H1 (cell line): ENCODE data around the gene PPP1R13B. TPM values are rescaled to one million over a fixed set of nuclear protein-coding genes. Genes with fewer than 3 reads are reported as not detected.
A peak's percentile ranks its signal among the peaks of the same experiment; 100 is the strongest.

Experiments used
- CBX8 ChIP-seq: fragments of 300-800, 300-1000 bp; sonication (generic); IDR thresholded peaks from 2 replicates; pipeline ENCODE4 v1.7.1; 2016; ENCODE audit warnings: low read depth, low read length, borderline replicate concordance
- CEBPB ChIP-seq: IDR thresholded peaks from 2 replicates; pipeline ENCODE4 v1.6.1; 2012; ENCODE audit warnings: low read depth, low read length
- FOSL1 ChIP-seq: IDR thresholded peaks from 2 replicates; pipeline ENCODE4 v1.6.1; 2011; ENCODE audit warnings: mild to moderate bottlenecking, low read depth, low read length, moderate library complexity; ENCODE audit not compliant: insufficient read depth
- JUN ChIP-seq: IDR thresholded peaks from 2 replicates; pipeline ENCODE4 v1.6.1; 2011; ENCODE audit warnings: low read depth, mild to moderate bottlenecking, improper control_type of control experiment, low read length
- JUND ChIP-seq: IDR thresholded peaks from 2 replicates; pipeline ENCODE4 v1.6.1; 2011; ENCODE audit warnings: mild to moderate bottlenecking, improper control_type of control experiment, low read length
- KDM4A ChIP-seq: IDR thresholded peaks from one replicate; pipeline ENCODE4 v1.7.1; 2012; ENCODE audit warnings: low read depth, mild to moderate bottlenecking, moderate library complexity, low read length, inconsistent platforms; ENCODE audit not compliant: severe bottlenecking
- PHF8 ChIP-seq: fragments of 200-600 bp; sonication (generic); conservative IDR thresholded peaks from 2 replicates; pipeline ENCODE4 v1.7.1; 2012; ENCODE audit warnings: low read depth, mild to moderate bottlenecking, inconsistent platforms, low read length, moderate library complexity
- POLR2A ChIP-seq, 2 experiments: IDR thresholded peaks; 1 replicate in 1 of 2; 2 replicates in 1 of 2; pipeline ENCODE4 v1.6.1; 2011; ENCODE audit warnings: low read depth in 2 of 2, low read length in 2 of 2, mild to moderate bottlenecking in 2 of 2; ENCODE audit errors: control extremely low read depth in 1 of 2
- SAP30 ChIP-seq: fragments of 300-600 bp; sonication (generic); IDR thresholded peaks from 2 replicates; pipeline ENCODE4 v1.7.1; 2012; ENCODE audit warnings: low read length, moderate library complexity, mild to moderate bottlenecking, inconsistent platforms; ENCODE audit not compliant: insufficient read depth, insufficient replicate concordance
- SIN3A ChIP-seq, 2 experiments: IDR thresholded peaks in 1 of 2; conservative IDR thresholded peaks in 1 of 2; 2 replicates each; pipeline ENCODE4 v1.6.1; 2011 to 2012; ENCODE audit warnings: low read length in 2 of 2, improper control_type of control experiment in 1 of 2, low read depth in 1 of 2, mild to moderate bottlenecking in 1 of 2
- SRF ChIP-seq: IDR thresholded peaks from 2 replicates; pipeline ENCODE4 v1.6.1; 2011; ENCODE audit warnings: mild to moderate bottlenecking, low read depth, low read length, moderate library complexity
- polyA plus RNA-seq, 7 experiments: library from polyadenylated mRNA; depleted of rRNA in 3 of 7; stranded (reverse) in 5 of 7; unstranded in 2 of 7; fragments of >200 nt in 5 of 7; fragments of 200-250 nt in 2 of 7; gene quantifications; 1 replicate in 5 of 7; 2 replicates in 1 of 7; 4 replicates in 1 of 7; pipeline versions ENCODE4 v1.2.1 to v1.2.3, GENCODE V29; 2011 to 2013; ENCODE audit warnings: missing spikeins in 2 of 7, mixed read lengths in 2 of 7
- total RNA-seq: library from RNA; stranded (reverse); fragmentation: NEBNext Ultra II Directional; extraction: Animal tissue kit (Norgen Biotek cat#: 25700); gene quantifications from 2 replicates; pipeline ENCODE4 v1.2.1, GENCODE V29; 2021
- TF ChIP-seq, protein P1 (sequence below): IDR thresholded peaks from 2 replicates; pipeline ENCODE4 v1.6.1; 2012; ENCODE audit warnings: inconsistent platforms

Gene PPP1R13B
- total and polyA plus RNA-seq, 2 of the 8 experiments (the other 6 are each of a cell fraction or from before 2014, with no cell fraction given): 2.6 to 8.9 TPM

- no peak for TF ChIP-seq JUND
- peak in 1 of 2 experiments; percentile 47; a peak in 1 of 4 replicates for TF ChIP-seq SIN3A (conservative IDR thresholded peaks at IDR 0.05 in 1 of 2, IDR thresholded peaks at IDR 0.05 in 1 of 2; ENCODE audit: low read depth in 1 of 2, low read length in 2 of 2)
- TF ChIP-seq POLR2A (IDR thresholded peaks at IDR 0.05; ENCODE audit: control extremely low read depth in 1 of 2, low read depth in 2 of 2, low read length in 2 of 2): no peak
- no peak for TF ChIP-seq FOSL1
- no peak for TF ChIP-seq CEBPB
- TF ChIP-seq SRF: no peak
- no peak for TF ChIP-seq JUN
- no peak for TF ChIP-seq CBX8
- TF ChIP-seq SAP30: no peak
- 0 out of 2 replicates have a peak, but pooled peaks have one; percentile 33 for TF ChIP-seq PHF8
- TF ChIP-seq, protein P1, sequence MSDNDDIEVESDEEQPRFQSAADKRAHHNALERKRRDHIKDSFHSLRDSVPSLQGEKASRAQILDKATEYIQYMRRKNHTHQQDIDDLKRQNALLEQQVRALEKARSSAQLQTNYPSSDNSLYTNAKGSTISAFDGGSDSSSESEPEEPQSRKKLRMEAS: no peak
- peak; percentile 31 for TF ChIP-seq KDM4A
Measured at GRCh38 chr14:103846543-103847450, 578 bp downstream of the PPP1R13B start (continued).
